Loucy (cell line): ENCODE measurements around the gene ANGPTL2.

Source experiments
- EZH2phosphoT487 ChIP-seq: fragments of 200-600 bp; IDR thresholded peaks from 2 replicates; pipeline ENCODE4 v1.6.1; 2018; ENCODE audit warnings: antibody characterized with exemption, mild to moderate bottlenecking, moderate library complexity, borderline replicate concordance
- TF ChIP-seq, protein P1 (sequence below): fragments of 200-600 bp; sonication (generic); conservative IDR thresholded peaks from 2 replicates; pipeline ENCODE4 v1.5.1; 2014; ENCODE audit warnings: mild to moderate bottlenecking, antibody characterized with exemption, low read length

DNA sequence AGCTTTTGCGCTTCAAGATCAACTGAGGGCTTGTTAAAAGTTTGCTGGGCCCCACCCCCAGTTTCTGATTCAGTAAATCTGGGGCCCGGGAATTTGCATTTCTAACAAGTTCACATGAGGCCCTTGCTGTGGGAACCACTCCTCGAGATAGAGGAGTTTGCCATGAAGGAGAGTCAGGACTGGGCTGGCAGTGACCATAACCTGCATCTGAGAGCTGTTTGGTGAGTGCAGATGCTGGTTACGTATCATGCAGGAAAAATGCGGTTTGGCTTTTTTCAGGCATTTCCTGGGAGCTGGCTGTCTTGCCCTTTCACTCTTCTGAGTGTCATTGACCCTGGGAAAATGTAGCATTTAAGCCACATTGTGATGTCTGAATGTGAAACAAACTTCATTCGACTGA, 9.4 kb upstream of the ANGPTL2 start:
- TF ChIP-seq, protein P1, sequence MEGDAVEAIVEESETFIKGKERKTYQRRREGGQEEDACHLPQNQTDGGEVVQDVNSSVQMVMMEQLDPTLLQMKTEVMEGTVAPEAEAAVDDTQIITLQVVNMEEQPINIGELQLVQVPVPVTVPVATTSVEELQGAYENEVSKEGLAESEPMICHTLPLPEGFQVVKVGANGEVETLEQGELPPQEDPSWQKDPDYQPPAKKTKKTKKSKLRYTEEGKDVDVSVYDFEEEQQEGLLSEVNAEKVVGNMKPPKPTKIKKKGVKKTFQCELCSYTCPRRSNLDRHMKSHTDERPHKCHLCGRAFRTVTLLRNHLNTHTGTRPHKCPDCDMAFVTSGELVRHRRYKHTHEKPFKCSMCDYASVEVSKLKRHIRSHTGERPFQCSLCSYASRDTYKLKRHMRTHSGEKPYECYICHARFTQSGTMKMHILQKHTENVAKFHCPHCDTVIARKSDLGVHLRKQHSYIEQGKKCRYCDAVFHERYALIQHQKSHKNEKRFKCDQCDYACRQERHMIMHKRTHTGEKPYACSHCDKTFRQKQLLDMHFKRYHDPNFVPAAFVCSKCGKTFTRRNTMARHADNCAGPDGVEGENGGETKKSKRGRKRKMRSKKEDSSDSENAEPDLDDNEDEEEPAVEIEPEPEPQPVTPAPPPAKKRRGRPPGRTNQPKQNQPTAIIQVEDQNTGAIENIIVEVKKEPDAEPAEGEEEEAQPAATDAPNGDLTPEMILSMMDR: no peak
- no peak for TF ChIP-seq EZH2phosphoT487
